H1 (cell line): ENCODE results near the gene BBC3. TPM values are rescaled to one million over a fixed set of nuclear protein-coding genes. Genes with fewer than 3 reads are reported as not detected.

Experiments used
- NANOG ChIP-seq: IDR thresholded peaks from 2 replicates; pipeline ENCODE4 v1.6.1; 2011; ENCODE audit warnings: low read length, low read depth, mild to moderate bottlenecking, inconsistent platforms; ENCODE audit not compliant: insufficient read depth, poor library complexity, severe bottlenecking
- polyA plus RNA-seq, 7 experiments: library from polyadenylated mRNA; depleted of rRNA in 3 of 7; stranded (reverse) in 5 of 7; unstranded in 2 of 7; fragments of >200 nt in 5 of 7; fragments of 200-250 nt in 2 of 7; gene quantifications; 1 replicate in 5 of 7; 2 replicates in 1 of 7; 4 replicates in 1 of 7; pipeline versions ENCODE4 v1.2.1 to v1.2.3, GENCODE V29; 2011 to 2013; ENCODE audit warnings: missing spikeins in 2 of 7, mixed read lengths in 2 of 7
- total RNA-seq: library from RNA; stranded (reverse); fragmentation: NEBNext Ultra II Directional; extraction: Animal tissue kit (Norgen Biotek cat#: 25700); gene quantifications from 2 replicates; pipeline ENCODE4 v1.2.1, GENCODE V29; 2021
- TF ChIP-seq, protein P1 (sequence below), 3 experiments: IDR thresholded peaks; 1 replicate in 2 of 3; 2 replicates in 1 of 3; pipeline versions ENCODE4 v1.5.1 to v1.6.1; 2011; ENCODE audit warnings: low read length in 3 of 3, mild to moderate bottlenecking in 3 of 3, inconsistent platforms in 2 of 3, low read depth in 1 of 3, moderate library complexity in 1 of 3; ENCODE audit not compliant: insufficient read depth in 1 of 3; ENCODE audit errors: control extremely low read depth in 1 of 3

Gene BBC3
- total and polyA plus RNA-seq, 2 of the 8 experiments (the other 6 are each of a cell fraction or from before 2014, with no cell fraction given) = 13.2 to 21.6 TPM

- TF ChIP-seq, protein P1, sequence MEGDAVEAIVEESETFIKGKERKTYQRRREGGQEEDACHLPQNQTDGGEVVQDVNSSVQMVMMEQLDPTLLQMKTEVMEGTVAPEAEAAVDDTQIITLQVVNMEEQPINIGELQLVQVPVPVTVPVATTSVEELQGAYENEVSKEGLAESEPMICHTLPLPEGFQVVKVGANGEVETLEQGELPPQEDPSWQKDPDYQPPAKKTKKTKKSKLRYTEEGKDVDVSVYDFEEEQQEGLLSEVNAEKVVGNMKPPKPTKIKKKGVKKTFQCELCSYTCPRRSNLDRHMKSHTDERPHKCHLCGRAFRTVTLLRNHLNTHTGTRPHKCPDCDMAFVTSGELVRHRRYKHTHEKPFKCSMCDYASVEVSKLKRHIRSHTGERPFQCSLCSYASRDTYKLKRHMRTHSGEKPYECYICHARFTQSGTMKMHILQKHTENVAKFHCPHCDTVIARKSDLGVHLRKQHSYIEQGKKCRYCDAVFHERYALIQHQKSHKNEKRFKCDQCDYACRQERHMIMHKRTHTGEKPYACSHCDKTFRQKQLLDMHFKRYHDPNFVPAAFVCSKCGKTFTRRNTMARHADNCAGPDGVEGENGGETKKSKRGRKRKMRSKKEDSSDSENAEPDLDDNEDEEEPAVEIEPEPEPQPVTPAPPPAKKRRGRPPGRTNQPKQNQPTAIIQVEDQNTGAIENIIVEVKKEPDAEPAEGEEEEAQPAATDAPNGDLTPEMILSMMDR (IDR thresholded peaks at IDR 0.05; ENCODE audit: control extremely low read depth in 1 of 3, insufficient read depth in 1 of 3, low read depth in 1 of 3, low read length in 3 of 3) = no peak
- TF ChIP-seq NANOG = no peak
Measured at GRCh38 chr19:47275791-47276461, 44.9 kb upstream of the BBC3 start (continued).
